ENCODE results near the gene LIPC. TPM values are rescaled to one million over a fixed set of nuclear protein-coding genes. Genes with fewer than 3 reads are reported as not detected.

LIPC gene
- polyA plus RNA-seq, 1 donor (not counting 4 experiments of a cell fraction or from before 2014, with no cell fraction given) = not detected

- peak overlapping the region in 1 of 3 experiments; percentile 12 for H3K4me3 ChIP-seq (ENCODE audit: control insufficient read depth in 2 of 3, extremely low read depth in 1 of 3, insufficient read depth in 2 of 3, low read depth in 1 of 3, low read length in 3 of 3)
- peak overlapping the region; percentile 74 for H3K4me2 ChIP-seq (ENCODE audit: control insufficient read depth, extremely low read depth, insufficient read depth, low read depth, low read length)
- no peaks in the 10 kb centered on the region for H4K20me1 ChIP-seq (ENCODE audit: control insufficient read depth, extremely low read depth, insufficient read depth, low read length)
- TF ChIP-seq, protein P1, sequence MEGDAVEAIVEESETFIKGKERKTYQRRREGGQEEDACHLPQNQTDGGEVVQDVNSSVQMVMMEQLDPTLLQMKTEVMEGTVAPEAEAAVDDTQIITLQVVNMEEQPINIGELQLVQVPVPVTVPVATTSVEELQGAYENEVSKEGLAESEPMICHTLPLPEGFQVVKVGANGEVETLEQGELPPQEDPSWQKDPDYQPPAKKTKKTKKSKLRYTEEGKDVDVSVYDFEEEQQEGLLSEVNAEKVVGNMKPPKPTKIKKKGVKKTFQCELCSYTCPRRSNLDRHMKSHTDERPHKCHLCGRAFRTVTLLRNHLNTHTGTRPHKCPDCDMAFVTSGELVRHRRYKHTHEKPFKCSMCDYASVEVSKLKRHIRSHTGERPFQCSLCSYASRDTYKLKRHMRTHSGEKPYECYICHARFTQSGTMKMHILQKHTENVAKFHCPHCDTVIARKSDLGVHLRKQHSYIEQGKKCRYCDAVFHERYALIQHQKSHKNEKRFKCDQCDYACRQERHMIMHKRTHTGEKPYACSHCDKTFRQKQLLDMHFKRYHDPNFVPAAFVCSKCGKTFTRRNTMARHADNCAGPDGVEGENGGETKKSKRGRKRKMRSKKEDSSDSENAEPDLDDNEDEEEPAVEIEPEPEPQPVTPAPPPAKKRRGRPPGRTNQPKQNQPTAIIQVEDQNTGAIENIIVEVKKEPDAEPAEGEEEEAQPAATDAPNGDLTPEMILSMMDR (optimal IDR thresholded peaks at IDR 0.05 in 1 of 3, IDR thresholded peaks at IDR 0.05 in 1 of 3, conservative IDR thresholded peaks at IDR 0.05 in 1 of 3; ENCODE audit: extremely low read depth in 1 of 3, insufficient read depth in 2 of 3, low read length in 3 of 3) = no peak
- TF ChIP-seq EZH2 (IDR thresholded peaks at IDR 0.05; ENCODE audit: low read length) = no peak
- peak overlapping the region; percentile 84 for H2AFZ ChIP-seq (ENCODE audit: control insufficient read depth, low read length)
- no peaks in the 10 kb centered on the region for H3K36me3 ChIP-seq (ENCODE audit: control insufficient read depth in 2 of 2, extremely low read depth in 1 of 2, insufficient read depth in 2 of 2, low read length in 2 of 2)
- H3K4me1 ChIP-seq (ENCODE audit: control insufficient read depth, extremely low read depth, insufficient read depth, low read length) = peaks cover 25% of the 10 kb centered on the region
- no peaks in the 10 kb centered on the region for H3K9me3 ChIP-seq (ENCODE audit: control insufficient read depth, low read depth, low read length)
- peak; percentile 98 for DNase-seq (ENCODE audit: low read depth, low spot score)
- peak overlapping the region; percentile 65 for H3K9ac ChIP-seq (ENCODE audit: control insufficient read depth, extremely low read depth, insufficient read depth, low read length)
- peak; percentile 93 for FAIRE-seq
- dilution Hi-C loops (cut with MboI; ENCODE audit: extremely low pct_ligation_motif_present, low sequenced_read_pairs) = no loop called here
- no peaks in the 10 kb centered on the region for H3K27me3 ChIP-seq (ENCODE audit: control insufficient read depth, extremely low read depth, insufficient read depth, low read length)
- peak overlapping the region; percentile 85 for H3K27ac ChIP-seq (ENCODE audit: control insufficient read depth, insufficient read depth, low read length)
- no peaks in the 10 kb centered on the region for H3K79me2 ChIP-seq (ENCODE audit: control insufficient read depth, insufficient read depth, low read length)
- H3K9me1 ChIP-seq (ENCODE audit: control insufficient read depth, extremely low read depth, insufficient read depth, low read length) = no peaks in the 10 kb centered on the region
Observed at GRCh38 chr15:58521293-58521991, 89.7 kb downstream of the LIPC start.

- Histone ChIP-seq H3K79me2 (ENCODE audit: control insufficient read depth, insufficient read depth, low read length) (no peaks in the 10 kb centered on the region), H3K4me2 (ENCODE audit: control insufficient read depth, extremely low read depth, insufficient read depth, low read depth, low read length) (peak overlapping the region; percentile 74), H3K9me1 (ENCODE audit: control insufficient read depth, extremely low read depth, insufficient read depth, low read length) (no peaks in the 10 kb centered on the region), H3K9ac (ENCODE audit: control insufficient read depth, extremely low read depth, insufficient read depth, low read length) (peak overlapping the region; percentile 55), H3K36me3 (ENCODE audit: control insufficient read depth in 2 of 2, extremely low read depth in 1 of 2, insufficient read depth in 2 of 2, low read length in 2 of 2) (no peaks in the 10 kb centered on the region), H3K4me1 (ENCODE audit: control insufficient read depth, extremely low read depth, insufficient read depth, low read length) (peaks cover 25% of the 10 kb centered on the region), H3K4me3 (ENCODE audit: control insufficient read depth in 2 of 3, extremely low read depth in 1 of 3, insufficient read depth in 2 of 3, low read depth in 1 of 3, low read length in 3 of 3) (no peak overlapping the region), H3K27me3 (ENCODE audit: control insufficient read depth, extremely low read depth, insufficient read depth, low read length) (no peaks in the 10 kb centered on the region), H4K20me1 (ENCODE audit: control insufficient read depth, extremely low read depth, insufficient read depth, low read length) (no peaks in the 10 kb centered on the region), H3K9me3 (ENCODE audit: control insufficient read depth, low read depth, low read length) (no peaks in the 10 kb centered on the region), H3K27ac (ENCODE audit: control insufficient read depth, insufficient read depth, low read length) (peak overlapping the region; percentile 85), H2AFZ (ENCODE audit: control insufficient read depth, low read length) (peak overlapping the region; percentile 84)
- FAIRE-seq = peak; percentile 20
- TF ChIP-seq EZH2 (IDR thresholded peaks at IDR 0.05; ENCODE audit: low read length) = no peak
- TF ChIP-seq, protein P1 (optimal IDR thresholded peaks at IDR 0.05 in 1 of 3, IDR thresholded peaks at IDR 0.05 in 1 of 3, conservative IDR thresholded peaks at IDR 0.05 in 1 of 3; ENCODE audit: extremely low read depth in 1 of 3, insufficient read depth in 2 of 3, low read length in 3 of 3) = no peak
- dilution Hi-C loops (cut with MboI; ENCODE audit: extremely low pct_ligation_motif_present, low sequenced_read_pairs) = no loop called here
- DNase-seq (ENCODE audit: low read depth, low spot score) = no peak
Observed at GRCh38 chr15:58522391-58522790, 90.6 kb downstream of the LIPC start.
